GM18502 (cell line): ENCODE results near the gene IFITM10.

ENCODE experiments used
- ATAC-seq: cut with Tn5 transposase; IDR thresholded peaks from one replicate; pipeline ENCODE4 v1.9.1; 2021; ENCODE audit warnings: mild to moderate bottlenecking; ENCODE audit not compliant: unreplicated experiment, poor library complexity

The IFITM10 gene

DNA sequence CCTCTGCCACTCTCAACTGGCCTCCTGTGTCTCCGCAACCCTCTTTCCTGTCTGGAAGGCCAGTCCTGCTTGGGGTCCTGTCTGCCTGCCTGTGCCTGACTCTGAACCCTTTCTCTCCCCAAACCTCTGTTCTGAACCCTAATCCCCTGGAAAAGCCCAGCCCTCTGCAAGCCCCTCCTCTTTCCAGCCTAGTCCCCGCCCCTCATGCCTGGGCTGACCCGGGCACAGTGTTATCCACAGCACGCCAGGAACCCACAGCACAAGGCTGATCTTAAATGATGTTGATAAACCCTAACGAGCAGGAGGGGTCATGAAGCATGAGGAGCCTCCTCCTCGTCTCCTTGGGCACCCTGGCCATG lies at the start of gene IFITM10:
Gene IFITM10, minus strand, starts transcription at position 115 of the 359 bp plus-strand sequence. CDS start 153 bp downstream, outside the sequence.
- ATAC-seq = no peak

DNA sequence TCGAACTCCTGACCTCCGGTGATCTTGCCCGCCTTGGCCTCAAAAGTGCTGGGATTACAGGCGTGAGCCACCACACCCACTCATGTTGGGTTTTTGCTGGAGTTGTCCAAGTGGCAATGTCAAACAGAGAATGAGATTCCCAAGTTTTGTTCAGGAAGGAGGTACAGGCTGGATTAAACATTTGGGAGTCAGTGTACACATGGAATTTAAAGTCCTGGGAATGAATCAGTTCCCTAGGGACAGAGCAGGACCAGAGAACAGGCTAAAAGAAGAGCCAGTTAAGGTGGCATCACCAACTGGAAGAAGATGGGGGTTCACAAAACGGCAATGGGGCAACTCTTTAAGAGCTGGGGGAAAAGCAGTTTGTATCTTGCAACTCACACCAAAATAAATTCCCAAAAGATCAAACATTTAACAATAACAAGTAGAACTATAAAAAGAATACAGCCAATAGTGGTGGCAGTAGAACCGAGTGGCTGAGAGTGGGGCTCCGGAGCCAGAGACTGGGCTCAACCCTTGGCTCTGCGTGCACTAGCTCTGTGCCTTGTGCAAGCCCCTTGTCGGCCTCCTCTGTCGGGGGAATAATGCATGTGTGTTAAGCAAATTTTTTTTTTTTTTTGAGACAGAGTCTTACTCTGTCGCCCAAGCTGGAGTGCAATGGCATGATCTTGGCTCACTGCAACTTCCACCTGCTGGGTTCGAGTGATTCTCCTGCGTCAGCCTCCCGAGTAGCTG lies 47.2 kb upstream of the IFITM10 start:
- no peak for ATAC-seq

DNA sequence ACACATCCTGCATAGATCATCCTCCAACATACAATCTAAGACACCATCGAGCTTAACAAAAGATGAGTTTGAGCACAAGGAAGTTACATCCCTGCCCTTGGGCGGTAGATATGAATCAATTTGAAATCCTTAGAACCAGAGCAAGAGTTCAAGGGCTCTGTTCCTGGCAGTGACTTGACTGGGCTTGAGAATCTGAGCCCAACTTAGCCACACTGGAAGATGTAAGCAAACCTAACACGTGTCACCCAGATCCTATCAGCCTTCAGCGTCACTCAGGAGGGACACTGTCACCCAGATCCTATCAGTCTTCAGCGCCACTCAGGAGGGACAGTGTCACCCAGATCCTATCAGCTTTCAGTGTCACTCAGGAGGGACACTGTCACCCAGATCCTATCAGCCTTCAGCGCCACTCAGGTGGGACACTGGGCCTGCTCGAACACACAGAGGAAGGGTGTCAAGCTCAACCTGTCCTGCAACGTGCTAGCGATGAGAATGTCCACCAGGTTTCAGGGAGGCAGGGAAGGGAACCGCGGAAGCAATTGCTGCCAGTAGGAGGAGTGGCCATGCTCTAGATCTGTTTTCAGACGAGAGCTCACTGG lies 46.1 kb upstream of the IFITM10 start:
- ATAC-seq = no peak

- ATAC-seq = no peak
These were observed 42.7 kb upstream of the IFITM10 start for GRCh38 chr11:1793081-1793480.

DNA sequence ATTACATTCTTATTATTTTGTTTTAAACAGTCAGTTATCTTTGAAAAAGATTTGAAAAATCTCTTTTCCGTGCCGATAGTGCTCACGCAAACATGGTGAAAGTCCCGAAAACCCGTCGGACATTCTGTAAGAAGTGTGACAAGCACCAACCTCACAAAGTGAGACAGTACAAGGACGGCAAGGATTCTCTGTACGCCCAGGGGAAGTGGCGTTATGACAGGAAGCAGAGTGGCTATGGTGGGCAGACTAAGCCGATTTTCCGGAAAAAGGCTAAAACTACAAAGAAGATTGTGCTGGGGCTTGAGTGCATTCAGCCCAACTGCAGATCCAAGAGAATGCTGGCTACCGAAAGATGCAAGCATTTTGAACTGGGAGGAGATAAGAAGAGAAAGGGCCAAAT lies 42.1 kb upstream of the IFITM10 start:
- no peak for ATAC-seq

GRCh38 chr11:1791912-1792311 lies 41.5 kb upstream of the IFITM10 start:
- ATAC-seq = no peak

DNA sequence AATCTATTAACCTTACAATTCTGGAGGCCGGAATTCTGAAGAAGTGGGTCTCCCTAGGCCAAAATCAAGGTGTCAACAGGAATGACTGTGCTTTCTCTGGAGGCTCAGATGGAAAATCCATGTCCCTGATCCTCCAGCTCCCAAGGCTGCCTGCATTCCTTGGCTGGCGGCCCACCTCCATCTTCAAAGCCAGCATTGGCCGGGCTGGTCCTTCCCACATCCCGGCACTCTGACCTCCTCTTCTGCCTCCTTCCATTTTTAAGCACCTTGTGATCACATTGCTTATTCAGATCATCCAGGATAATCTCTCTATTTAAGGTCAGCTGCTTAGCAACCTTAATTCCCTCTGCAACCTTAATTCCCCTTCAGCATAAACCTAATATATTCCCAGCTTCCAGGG lies 36.1 kb upstream of the IFITM10 start:
- ATAC-seq = no peak

DNA sequence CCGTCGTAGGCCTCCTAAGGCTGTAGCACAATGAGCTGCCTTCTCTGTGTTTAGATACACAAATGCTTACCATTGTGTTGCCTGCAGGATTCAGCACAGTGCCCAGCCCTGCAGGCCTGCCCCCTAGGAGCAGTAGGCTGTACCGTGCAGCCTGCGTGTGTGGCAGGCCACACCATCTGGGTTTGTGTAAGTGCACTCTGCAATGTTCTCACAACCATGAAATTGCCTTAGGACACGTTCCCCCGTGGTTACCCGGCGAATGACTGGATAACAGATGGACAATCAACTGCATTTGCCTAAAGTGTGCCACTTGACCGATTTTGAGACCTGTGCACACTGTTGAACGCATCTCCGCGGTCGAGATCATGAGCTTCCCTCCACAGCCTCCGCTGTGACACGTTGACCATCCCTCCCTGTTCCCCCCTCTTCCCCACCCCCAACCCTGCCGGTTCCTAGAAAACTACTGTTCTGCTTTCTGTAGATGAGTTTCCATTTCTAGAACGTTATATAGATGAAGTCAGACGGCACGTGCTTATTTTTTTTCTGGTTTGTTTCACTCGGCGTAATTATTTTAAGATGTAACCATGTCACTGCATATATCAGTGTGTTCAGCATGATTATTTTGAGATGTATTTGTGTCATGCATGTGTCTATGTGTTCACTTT lies 35.5 kb upstream of the IFITM10 start:
- no peak for ATAC-seq

GRCh38 chr11:1784761-1785650 lies 34.6 kb upstream of the IFITM10 start:
- no peak for ATAC-seq

DNA sequence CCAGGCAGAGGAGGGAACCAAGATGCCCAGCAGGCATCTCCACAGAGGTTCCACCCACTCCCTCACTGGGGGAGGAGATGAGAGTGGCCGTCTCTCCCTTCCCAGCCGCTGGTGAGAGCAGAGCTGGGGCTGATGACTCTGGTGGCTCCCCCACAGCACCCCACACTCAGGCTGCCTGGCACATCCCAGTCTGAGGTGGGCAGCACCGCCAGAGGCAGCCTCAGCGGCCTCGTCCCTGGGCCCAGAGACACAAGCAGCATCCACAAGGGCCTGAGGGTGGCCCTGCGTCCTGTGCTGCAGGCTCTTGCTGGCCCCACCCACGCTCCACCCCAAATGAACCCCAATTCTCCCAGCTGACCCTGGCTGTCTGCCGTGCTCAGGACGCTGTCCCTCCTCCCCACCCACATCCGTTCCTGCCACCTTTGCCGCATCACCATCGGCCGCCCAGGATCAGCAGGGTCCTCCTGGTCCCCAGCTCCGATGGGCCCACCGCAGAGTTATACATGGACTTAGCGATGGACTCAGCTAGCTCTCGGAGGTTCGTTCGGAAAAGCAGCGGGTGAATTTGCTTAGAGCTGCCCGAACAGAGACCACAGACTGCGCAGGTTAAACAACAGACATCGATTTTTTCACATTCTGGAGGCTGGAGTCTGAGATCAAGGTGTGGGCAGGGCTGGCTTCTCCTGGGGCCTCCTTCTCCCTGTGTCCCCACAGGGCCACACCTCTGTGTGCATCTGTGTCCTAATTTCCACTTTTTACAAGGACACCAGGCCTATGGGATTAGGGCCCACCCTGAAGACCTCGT lies 33.5 kb upstream of the IFITM10 start:
- ATAC-seq = no peak

DNA sequence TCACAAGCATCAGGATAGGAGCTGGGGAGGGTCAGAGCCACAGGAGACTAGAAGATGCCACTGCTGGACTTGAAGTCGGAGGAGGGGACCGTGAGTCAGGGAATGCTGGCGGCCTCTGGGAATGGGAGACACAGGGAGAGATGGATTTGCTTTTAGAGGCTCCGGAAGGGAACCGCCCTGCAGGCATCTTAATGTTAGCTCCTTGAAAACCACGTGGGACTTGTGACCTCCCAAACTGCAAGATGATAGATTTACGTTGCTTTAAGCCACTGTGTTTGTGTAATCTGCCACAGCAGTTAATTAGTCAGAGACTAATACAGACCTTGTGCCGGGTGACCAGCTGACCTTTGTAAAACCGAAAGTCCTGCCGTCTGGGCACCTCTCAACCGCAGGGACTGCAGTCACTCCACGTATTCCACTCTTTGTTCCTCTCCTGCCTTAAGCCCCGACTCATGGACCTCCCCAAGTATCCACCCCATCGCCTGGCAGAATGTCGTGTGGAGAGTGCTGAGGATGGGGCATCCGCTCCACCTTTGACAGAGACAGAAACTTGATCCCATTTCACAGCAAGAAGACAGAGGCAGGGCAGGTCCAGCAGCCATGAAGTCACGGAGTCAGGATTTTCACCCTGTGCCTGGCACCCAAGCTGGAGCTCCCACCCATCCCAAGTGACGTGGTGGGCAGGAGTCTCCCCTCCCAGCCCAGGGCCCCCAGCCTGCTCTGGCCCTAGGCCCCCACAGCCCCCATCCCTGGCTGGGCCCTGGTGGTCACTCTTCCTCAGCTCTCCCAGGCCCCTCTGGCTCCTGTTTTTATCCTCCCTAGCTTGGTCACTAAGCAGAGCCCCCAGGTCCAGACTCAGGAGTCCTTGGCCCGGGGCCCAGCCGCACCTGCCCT lies 32.7 kb upstream of the IFITM10 start:
- no peak for ATAC-seq

DNA sequence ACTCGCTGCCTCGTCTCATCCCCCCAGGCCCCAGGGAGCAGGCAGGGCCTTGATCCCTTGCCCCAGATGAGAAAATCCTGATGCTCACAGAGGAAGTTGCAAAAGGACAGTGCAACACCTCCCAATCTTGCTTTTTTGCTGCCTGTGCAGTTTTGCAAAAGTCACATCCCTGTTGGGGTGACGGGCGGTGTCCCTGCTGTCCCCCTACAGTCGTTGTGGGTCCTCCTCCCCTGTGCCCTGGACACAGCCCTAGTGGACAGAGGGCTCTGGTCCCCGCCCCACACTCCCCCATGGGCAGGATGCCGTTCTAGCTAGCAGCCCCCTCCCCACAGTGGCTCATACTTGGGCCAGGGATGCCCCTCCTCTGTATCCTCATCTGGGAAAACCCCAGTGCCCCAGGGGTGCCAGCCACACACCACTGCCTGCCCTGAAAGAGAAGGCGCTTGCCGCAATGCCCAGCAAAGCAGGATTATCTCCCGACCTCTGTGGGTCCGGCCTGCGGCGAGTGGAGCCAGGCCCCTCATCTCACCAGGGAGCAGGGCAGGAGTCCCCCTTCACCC lies 31.7 kb upstream of the IFITM10 start:
- no peak for ATAC-seq

DNA sequence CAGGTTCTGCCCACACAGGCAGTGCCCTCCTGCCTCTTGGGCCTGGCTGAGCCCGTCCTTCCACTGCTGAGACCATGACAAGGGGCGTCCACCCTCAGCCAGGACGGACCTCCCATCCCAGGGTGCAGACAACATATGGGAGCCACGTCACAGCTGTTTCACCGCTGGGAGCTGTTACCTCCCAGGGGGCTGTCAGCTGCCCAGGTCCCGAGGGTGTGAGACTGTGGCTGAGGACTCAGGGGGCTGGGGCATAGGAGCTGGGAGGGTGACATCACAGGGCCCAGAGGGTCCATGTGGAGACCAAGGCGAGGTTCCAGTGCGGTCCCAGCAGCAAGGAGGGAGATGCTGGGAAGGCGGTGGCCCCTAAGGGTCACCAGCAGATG lies 31.2 kb upstream of the IFITM10 start:
- ATAC-seq = no peak

DNA sequence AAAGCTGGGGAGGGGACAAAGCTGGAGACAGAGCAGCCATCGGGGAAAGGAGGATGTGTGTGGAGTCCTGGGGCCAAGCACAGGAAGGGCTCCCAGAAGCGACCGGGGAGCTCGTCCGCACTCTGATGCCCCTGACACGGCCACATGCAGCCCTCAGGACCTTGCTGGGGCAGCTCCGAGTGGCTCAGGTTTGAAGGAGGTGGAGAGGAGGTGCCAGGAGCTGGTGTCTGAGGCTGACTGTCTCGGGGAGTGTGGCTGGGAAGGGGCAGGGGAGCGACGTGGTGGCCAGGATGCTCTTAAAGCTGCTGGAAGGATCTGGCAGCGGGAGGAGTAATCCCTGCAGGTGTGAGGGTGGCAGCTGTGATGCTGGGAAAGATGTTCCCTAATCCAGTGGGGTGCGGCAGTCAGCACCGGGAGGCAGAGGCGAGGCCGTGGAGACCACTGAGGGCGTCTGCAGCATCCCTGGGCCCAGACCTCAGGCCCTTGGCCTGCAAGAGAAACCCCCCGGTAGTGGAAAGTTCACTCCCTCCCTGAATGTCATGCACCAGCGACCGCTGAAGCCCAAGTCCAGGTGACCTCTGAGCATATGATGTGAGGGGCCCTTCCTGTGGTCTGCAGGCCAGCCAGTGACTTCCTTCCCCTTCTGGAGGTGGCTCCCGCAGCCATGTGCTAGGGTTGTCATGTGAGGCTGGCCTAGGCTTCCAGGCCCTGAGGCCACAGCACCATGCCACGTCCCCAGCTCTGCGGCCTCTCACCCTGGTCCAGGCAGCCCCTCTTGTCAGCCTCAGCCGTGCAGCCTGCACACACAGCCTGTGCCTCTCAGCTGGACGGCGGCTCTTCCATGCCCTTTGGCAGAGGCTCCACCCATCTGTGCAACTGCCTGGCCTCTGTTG lies 30.6 kb upstream of the IFITM10 start:
- ATAC-seq = no peak

DNA sequence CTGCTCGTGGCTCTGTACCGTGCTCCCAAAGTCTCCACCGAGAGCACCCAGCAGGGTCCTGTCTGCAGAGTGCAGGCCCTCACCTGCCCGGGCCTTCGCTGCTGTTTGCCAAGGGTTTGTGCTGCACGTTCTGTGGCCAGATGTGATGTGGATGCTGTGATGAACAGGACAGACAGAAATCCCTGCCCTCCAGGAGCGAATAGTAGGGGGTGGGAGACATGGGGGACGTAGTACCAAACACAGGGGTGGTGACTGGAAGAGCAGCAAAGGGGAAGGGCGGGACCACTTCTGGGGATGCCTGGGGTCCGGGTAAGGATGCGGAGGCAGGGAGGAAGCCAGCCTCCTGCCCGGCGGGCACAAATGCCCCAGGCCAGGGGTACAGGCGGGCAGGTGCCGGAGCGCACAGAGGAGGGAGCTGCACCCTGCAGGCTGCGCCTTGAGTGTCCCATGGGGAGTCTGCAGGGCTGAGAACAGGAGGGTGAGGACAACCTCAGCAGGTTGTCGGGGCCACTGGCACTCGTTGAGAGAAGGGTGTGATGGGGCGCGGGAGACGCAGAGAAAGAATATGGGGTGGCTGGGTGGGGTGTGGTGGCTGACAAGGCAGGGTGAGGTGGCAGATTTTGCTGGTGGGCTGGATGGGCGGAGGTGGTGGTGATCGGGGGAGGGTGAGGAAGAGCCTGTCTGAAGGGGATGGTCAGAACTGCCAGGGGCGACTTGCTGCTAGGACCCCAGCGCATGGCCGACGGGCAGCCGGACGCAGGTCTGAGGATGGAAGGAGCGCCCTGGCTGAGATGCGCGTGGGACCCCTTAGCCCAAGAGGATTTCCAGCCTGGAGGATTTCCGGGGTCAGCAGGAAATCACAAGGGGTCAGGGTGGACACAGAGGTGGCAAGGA lies 29.7 kb upstream of the IFITM10 start:
- no peak for ATAC-seq

DNA sequence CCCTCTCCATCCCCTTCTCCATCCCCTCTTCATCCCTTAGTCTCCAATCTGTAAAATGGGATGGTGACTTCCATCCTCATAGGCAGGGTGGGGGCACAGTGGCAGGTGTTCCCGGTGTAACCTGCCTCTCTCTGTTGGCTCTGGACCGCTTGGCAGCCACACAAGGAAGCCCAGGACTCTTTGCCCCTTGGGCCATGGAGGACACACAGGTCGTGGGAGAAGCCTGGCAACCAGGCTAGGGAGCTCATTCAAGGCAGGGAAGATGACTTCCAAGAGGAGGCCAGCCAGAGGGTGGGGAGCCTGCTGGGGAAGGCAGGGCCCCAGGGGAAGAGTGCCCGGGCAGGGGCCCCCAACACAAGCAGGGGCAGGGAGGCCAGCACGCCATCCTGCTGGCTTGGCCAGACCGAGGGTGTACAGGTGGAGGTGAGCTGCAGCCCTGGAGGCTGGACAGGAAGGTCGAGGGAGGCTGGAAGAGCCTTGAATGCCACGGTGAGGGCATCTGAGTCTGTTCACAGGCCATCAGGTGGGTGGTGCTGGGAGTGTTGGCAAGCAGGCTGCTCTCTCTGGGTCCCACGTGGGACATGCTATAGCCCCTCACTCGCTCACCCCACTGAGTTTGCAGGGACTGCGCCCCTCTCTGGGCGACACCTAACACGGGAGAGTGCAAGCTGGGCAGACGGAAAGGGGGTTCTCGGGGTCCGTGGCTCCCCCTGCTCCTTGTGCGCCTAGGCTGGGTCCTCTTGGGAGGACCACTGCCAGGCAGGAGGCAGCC lies 28.8 kb upstream of the IFITM10 start:
- ATAC-seq = no peak
